ENCODE data around the gene FLT1.

The FLT1 gene

DNA sequence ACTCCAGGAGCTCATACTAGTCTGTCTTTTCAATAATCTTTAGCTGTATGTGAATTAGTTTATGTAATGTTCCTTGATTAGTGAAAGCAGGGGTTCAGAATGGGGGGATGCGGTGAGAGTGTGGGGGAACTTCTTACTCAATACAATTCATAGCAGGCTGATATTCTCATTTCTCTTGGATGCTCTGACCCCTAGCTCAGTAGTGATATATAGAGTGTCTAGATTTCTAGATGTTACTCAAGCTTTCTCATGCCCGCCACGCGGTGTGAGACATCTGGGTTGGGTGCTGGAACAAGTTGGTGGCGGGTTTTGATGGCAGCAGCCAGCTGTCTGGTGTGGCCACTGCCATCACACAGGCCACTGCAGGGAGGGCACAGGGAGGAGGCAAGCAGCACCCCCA lies 39.3 kb upstream of the FLT1 start:
- no peaks in the 10 kb centered on the region for H3K9me3 ChIP-seq (ENCODE audit: control insufficient read depth in 1 of 2, low read length in 2 of 2)
- H3K4me1 ChIP-seq (ENCODE audit: control insufficient read depth in 1 of 2, insufficient read depth in 2 of 2, low read length in 2 of 2) = peaks cover 9 to 23% of the 10 kb centered on the region in 2 donors
- no peak overlapping the region for H3K27ac ChIP-seq (ENCODE audit: low read length)
- H3K36me3 ChIP-seq (ENCODE audit: control insufficient read depth in 1 of 2, insufficient read depth in 2 of 2, low read length in 2 of 2) = no peaks in the 10 kb centered on the region
- H3K4me3 ChIP-seq (ENCODE audit: low read depth in 1 of 2, low read length in 2 of 2) = no peak overlapping the region
- H3K27me3 ChIP-seq (ENCODE audit: low read depth, low read length) = peaks cover 18% of the 10 kb centered on the region

DNA sequence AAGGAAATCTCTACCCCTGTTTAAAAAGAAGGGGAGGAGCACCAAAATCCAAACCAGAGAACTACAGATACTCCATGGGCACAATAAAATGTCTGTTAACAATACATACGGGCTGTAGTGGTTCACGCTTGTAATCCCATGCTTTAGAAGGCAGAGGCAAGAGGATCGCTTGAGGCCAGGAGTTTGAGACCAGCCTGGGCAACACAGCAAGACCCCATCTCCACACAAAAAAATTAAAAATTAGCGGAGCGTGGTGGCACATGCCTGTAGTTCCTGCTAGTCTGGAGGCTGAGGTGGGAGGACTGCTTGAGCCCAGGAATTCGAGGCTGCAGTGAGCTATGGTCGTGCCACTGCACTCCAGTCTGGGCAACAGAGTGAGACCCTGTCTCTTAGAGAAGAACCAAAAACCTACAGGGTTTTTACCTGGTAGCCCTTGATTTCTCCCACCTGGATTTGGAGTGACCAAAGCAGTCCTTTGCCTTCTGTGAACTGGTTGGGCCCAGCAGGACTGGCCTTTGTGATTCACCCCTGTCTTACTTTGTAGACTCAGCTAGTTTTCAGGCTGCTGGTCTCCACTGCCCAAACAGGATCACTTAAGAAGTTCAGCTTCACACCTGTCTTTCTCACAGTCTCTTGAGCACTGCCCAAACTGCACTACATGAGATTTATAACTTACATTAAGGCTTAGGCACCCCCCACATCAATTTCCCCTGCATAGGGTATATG lies 38.7 kb upstream of the FLT1 start:
- Histone ChIP-seq H3K27ac (ENCODE audit: low read length) (no peak overlapping the region), H3K9me3 (ENCODE audit: control insufficient read depth in 1 of 2, low read length in 2 of 2) (no peaks in the 10 kb centered on the region), H3K36me3 (ENCODE audit: control insufficient read depth in 1 of 2, insufficient read depth in 2 of 2, low read length in 2 of 2) (no peaks in the 10 kb centered on the region), H3K4me3 (ENCODE audit: low read depth in 1 of 2, low read length in 2 of 2) (no peak overlapping the region), H3K4me1 (ENCODE audit: control insufficient read depth in 1 of 2, insufficient read depth in 2 of 2, low read length in 2 of 2) (peaks cover 9 to 23% of the 10 kb centered on the region in 2 donors), H3K27me3 (ENCODE audit: low read depth, low read length) (peaks cover 18% of the 10 kb centered on the region)

DNA sequence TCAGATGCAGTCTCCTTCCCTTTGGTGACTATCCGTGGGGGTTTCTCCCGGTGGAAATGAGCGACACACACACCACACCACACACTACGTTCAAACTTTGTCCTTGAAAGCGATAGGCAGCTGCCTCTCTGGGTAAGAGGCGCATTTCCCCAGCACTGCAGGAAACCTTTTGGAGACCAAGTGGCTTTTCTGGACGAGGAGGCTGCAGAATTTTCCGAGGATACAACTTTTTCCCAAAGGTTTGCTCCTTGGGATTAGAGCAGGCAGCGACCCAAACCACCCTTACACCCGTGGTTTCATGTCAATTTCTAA lies 38.2 kb upstream of the FLT1 start:
- no peak overlapping the region for H3K27ac ChIP-seq (ENCODE audit: low read length)
- H3K36me3 ChIP-seq (ENCODE audit: control insufficient read depth in 1 of 2, insufficient read depth in 2 of 2, low read length in 2 of 2) = no peaks in the 10 kb centered on the region
- H3K9me3 ChIP-seq (ENCODE audit: control insufficient read depth in 1 of 2, low read length in 2 of 2) = no peaks in the 10 kb centered on the region
- H3K27me3 ChIP-seq (ENCODE audit: low read depth, low read length) = peaks cover 18% of the 10 kb centered on the region
- H3K4me1 ChIP-seq (ENCODE audit: control insufficient read depth in 1 of 2, insufficient read depth in 2 of 2, low read length in 2 of 2) = peaks cover 9 to 23% of the 10 kb centered on the region in 2 donors
- H3K4me3 ChIP-seq (ENCODE audit: low read depth in 1 of 2, low read length in 2 of 2) = peak overlapping the region; percentile 23 to 64

DNA sequence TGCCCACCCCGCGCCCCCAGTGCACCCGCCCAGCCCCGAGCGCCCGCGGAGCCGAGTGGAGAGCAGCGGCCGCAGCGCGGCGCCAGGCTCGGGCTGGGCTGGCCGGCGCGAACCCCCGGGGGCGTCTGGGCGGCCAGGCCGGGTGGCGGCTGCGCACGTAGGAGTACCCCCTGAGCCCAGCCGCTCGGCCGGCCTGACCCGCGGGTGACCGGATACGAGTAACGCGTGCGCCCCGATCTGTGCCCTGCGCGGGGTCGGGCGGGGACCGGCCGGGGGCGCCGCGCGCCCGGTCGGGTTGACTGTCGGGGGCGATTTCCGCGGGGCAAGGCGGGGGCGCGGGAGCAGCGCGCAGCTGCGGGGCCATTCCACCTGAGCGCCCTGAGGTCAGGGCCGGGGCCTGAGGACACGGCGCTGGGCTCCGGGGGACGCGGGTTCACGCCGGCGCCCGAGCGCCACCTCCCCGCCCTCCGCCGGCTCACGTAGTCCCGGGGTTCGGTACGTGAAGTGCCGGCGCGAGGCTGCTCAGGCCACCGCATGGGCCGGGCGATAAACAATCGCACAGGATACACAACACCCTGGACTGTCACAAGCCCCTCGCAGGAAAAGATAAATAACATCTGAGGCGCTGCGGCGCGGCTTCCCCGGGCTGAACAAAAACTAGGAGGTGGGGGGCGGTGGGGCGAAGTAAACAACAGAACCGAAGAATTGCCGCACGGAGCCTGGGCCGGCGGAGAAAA lies 37.6 kb upstream of the FLT1 start:
- no peaks in the 10 kb centered on the region for H3K36me3 ChIP-seq (ENCODE audit: control insufficient read depth in 1 of 2, insufficient read depth in 2 of 2, low read length in 2 of 2)
- H3K4me1 ChIP-seq (ENCODE audit: control insufficient read depth in 1 of 2, insufficient read depth in 2 of 2, low read length in 2 of 2) = peaks cover 9 to 23% of the 10 kb centered on the region in 2 donors
- no peak overlapping the region for H3K27ac ChIP-seq (ENCODE audit: low read length)
- peaks cover 18% of the 10 kb centered on the region for H3K27me3 ChIP-seq (ENCODE audit: low read depth, low read length)
- H3K9me3 ChIP-seq (ENCODE audit: control insufficient read depth in 1 of 2, low read length in 2 of 2) = no peaks in the 10 kb centered on the region
- peak overlapping the region; percentile 23 to 64 for H3K4me3 ChIP-seq (ENCODE audit: low read depth in 1 of 2, low read length in 2 of 2)

DNA sequence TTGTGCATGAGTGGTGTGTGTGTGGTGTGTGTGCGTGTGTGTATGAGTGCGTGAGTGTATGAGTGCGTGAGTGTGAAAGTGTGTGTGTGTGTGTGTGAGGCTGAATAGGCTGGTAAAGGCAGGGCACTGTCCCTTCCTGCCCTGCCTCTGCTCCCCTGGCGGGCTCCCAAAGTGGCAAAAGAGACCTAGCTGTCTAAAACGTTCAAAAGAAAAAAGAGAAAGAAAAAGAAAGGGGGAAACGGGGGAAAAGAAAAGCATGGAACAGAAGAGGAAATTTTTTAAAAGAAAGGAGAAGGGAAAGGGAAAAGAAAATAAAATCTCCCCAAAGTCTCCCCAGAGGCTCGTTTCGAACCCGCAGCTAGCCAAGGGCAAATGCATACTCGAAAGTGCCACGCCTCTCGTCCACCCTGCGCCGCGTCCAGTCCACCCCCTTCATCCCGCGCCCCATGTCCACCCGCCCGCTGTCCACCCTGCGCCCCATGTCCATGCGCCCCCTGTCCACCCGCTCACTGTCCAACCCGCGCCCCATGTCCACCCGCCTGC lies 37.0 kb upstream of the FLT1 start:
- H3K27ac ChIP-seq (ENCODE audit: low read length) = no peak overlapping the region

DNA sequence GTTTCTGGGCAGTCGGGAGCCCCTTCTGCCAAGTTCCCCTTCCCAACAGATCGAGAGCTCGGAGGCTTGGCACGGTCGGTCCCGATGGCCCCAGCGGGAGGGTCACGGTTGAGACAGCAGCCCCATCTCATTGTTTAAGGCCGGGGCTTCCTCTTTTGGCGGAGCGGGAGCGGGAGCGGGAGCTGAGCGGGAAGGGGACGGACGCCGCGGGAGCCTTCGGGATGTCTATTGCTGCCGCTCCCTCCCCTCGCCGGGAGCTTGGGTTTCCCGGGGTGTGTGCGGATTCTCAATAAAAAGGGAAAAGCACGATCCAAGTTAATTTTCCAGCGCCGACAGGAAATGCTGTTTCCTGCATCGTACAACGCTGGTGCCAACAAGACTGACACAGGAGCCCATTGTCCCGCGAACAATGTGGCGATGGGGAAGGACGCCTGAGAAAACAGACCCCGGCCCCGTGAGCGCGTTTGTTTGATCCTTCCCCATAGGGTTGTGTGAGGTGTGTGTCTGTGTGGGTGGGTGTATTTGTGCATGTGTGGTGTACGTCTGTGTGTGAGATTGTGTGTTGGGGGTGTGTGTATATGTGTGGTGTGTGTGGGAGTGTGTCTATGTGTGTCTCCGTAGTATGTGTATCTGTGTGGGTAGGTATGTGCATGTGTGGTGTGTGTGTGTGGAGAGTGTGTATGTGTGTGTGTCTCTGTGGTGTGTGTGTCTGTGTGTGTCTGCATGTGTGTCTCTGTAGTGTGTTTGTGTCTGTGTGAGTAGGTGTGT lies 36.3 kb upstream of the FLT1 start:
- Histone ChIP-seq H3K27me3 (ENCODE audit: low read depth, low read length) (peaks cover 18% of the 10 kb centered on the region), H3K9me3 (ENCODE audit: control insufficient read depth in 1 of 2, low read length in 2 of 2) (no peaks in the 10 kb centered on the region), H3K4me3 (ENCODE audit: low read depth in 1 of 2, low read length in 2 of 2) (peak overlapping the region; percentile 46 to 64), H3K27ac (ENCODE audit: low read length) (no peak overlapping the region), H3K36me3 (ENCODE audit: control insufficient read depth in 1 of 2, insufficient read depth in 2 of 2, low read length in 2 of 2) (no peaks in the 10 kb centered on the region), H3K4me1 (ENCODE audit: control insufficient read depth in 1 of 2, insufficient read depth in 2 of 2, low read length in 2 of 2) (peaks cover 9 to 23% of the 10 kb centered on the region in 2 donors)

More for the DNA sequence above, 37.0 kb upstream of the FLT1 start:
- Histone ChIP-seq H3K9me3 (ENCODE audit: control insufficient read depth in 1 of 2, low read length in 2 of 2) (no peaks in the 10 kb centered on the region), H3K27me3 (ENCODE audit: low read depth, low read length) (peaks cover 18% of the 10 kb centered on the region), H3K4me1 (ENCODE audit: control insufficient read depth in 1 of 2, insufficient read depth in 2 of 2, low read length in 2 of 2) (peaks cover 9 to 23% of the 10 kb centered on the region in 2 donors), H3K36me3 (ENCODE audit: control insufficient read depth in 1 of 2, insufficient read depth in 2 of 2, low read length in 2 of 2) (no peaks in the 10 kb centered on the region), H3K4me3 (ENCODE audit: low read depth in 1 of 2, low read length in 2 of 2) (peak overlapping the region; percentile 46 to 64)

DNA sequence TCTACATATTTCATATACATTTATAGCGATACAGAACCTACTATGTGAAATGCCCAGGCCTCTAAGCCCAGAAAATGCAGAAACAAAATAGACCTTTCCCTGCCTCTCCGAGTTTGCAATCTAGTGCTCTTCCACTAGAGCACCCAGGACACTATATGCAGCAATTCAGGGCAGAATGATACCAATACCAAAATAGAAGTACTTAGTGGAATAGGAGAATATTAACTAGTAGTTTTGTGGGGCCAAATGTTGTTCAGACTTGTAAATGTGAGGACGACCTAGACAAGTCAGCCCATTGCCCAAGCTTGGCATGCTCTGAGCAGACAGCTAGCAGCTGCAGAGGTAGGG lies 35.8 kb upstream of the FLT1 start:
- peaks cover 9 to 23% of the 10 kb centered on the region in 2 donors for H3K4me1 ChIP-seq (ENCODE audit: control insufficient read depth in 1 of 2, insufficient read depth in 2 of 2, low read length in 2 of 2)
- H3K9me3 ChIP-seq (ENCODE audit: control insufficient read depth in 1 of 2, low read length in 2 of 2) = no peaks in the 10 kb centered on the region
- no peaks in the 10 kb centered on the region for H3K36me3 ChIP-seq (ENCODE audit: control insufficient read depth in 1 of 2, insufficient read depth in 2 of 2, low read length in 2 of 2)
- H3K27me3 ChIP-seq (ENCODE audit: low read depth, low read length) = peaks cover 18% of the 10 kb centered on the region
- peak overlapping the region; percentile 46 to 64 for H3K4me3 ChIP-seq (ENCODE audit: low read depth in 1 of 2, low read length in 2 of 2)
- no peak overlapping the region for H3K27ac ChIP-seq (ENCODE audit: low read length)

DNA sequence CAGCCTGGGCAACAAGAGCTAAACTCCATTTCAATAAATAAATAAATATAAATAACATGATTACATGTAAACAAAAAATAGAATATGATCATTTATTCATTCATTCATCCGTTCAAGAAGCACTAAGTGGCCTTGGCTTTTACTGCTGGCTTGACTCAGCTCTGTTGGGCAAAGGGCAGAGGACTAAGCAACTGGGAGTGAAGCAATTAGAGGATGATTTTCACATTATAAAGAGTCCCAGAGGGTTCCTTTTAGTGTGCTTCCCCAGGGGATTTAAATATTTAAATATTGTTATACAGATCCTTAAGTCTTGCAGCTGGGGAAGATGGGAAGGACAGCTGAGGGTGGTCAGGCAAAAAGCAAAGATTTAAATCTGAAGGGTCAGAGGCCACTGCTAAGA lies 34.9 kb upstream of the FLT1 start:
- no peaks in the 10 kb centered on the region for H3K9me3 ChIP-seq (ENCODE audit: control insufficient read depth in 1 of 2, low read length in 2 of 2)
- no peaks in the 10 kb centered on the region for H3K36me3 ChIP-seq (ENCODE audit: control insufficient read depth in 1 of 2, insufficient read depth in 2 of 2, low read length in 2 of 2)
- no peak overlapping the region for H3K27ac ChIP-seq (ENCODE audit: low read length)
- H3K4me1 ChIP-seq (ENCODE audit: control insufficient read depth in 1 of 2, insufficient read depth in 2 of 2, low read length in 2 of 2) = peaks cover 9 to 23% of the 10 kb centered on the region in 2 donors
- no peak overlapping the region for H3K4me3 ChIP-seq (ENCODE audit: low read depth in 1 of 2, low read length in 2 of 2)
- peaks cover 18% of the 10 kb centered on the region for H3K27me3 ChIP-seq (ENCODE audit: low read depth, low read length)

DNA sequence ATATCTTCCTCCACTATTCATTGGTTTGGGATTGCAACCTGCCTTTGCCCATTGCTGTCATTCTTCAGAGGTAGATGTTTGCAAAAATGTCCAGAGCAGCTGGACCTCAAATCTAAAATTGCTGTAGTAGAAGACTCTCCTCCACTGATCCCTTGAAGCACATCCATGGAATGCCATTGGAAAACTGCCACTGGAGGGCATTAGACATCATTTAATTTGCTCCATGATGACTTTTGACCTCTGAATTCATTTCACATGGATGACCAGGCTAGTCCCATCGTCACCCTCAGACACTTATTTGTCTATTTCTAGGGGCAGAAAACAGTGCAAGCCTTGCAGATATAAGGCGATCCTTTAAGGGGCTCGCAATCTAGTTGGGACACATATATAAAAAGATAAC lies 33.9 kb upstream of the FLT1 start:
- Histone ChIP-seq H3K9me3 (ENCODE audit: control insufficient read depth in 1 of 2, low read length in 2 of 2) (no peaks in the 10 kb centered on the region), H3K4me3 (ENCODE audit: low read depth in 1 of 2, low read length in 2 of 2) (no peak overlapping the region), H3K4me1 (ENCODE audit: control insufficient read depth in 1 of 2, insufficient read depth in 2 of 2, low read length in 2 of 2) (peaks cover 9 to 23% of the 10 kb centered on the region in 2 donors), H3K27me3 (ENCODE audit: low read depth, low read length) (peaks cover 18% of the 10 kb centered on the region), H3K36me3 (ENCODE audit: control insufficient read depth in 1 of 2, insufficient read depth in 2 of 2, low read length in 2 of 2) (no peaks in the 10 kb centered on the region), H3K27ac (ENCODE audit: low read length) (no peak overlapping the region)

DNA sequence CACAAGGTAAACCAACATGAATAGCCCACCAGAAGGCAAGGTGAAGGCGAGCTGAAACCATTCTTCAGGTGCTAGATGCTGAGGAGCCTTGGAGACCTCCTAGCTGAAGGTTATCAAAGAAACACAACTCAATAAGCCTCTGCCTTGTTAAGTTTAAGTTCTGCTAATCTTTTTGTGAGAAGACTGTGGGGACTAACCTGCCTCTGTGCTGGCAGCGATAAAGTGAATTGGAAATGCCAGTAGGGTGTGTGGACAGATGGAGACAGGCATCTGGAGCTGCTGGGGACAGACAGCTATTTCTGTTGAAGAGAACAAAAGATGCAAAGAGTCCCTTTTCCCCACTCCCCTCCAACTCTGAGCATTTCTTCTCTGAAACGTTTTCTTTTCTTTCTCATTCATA lies 33.5 kb upstream of the FLT1 start:
- Histone ChIP-seq H3K27me3 (ENCODE audit: low read depth, low read length) (peaks cover 18% of the 10 kb centered on the region), H3K4me1 (ENCODE audit: control insufficient read depth in 1 of 2, insufficient read depth in 2 of 2, low read length in 2 of 2) (peaks cover 9 to 23% of the 10 kb centered on the region in 2 donors), H3K9me3 (ENCODE audit: control insufficient read depth in 1 of 2, low read length in 2 of 2) (no peaks in the 10 kb centered on the region), H3K36me3 (ENCODE audit: control insufficient read depth in 1 of 2, insufficient read depth in 2 of 2, low read length in 2 of 2) (no peaks in the 10 kb centered on the region), H3K4me3 (ENCODE audit: low read depth in 1 of 2, low read length in 2 of 2) (no peak overlapping the region), H3K27ac (ENCODE audit: low read length) (no peak overlapping the region)

DNA sequence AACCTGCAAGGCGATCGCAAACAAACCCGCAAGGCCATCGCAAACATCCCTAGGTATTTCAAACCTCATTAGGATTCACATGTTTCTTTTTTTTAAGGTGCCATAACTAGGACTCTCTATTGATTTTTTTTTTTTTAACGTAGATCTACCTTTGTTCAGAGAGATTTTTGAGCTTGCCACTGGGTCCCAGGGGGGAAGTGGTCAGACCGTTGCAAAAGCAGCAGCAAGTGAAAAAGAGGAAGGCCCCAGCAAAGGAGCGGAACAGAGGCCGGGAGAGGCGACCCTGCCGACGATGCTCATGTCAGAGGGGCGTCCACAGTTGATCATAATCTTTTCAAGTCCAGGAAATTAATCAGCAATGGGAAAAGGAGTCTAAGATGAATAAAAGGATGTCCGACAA lies 32.7 kb upstream of the FLT1 start:
- Histone ChIP-seq H3K36me3 (ENCODE audit: control insufficient read depth in 1 of 2, insufficient read depth in 2 of 2, low read length in 2 of 2) (no peaks in the 10 kb centered on the region), H3K27ac (ENCODE audit: low read length) (no peak overlapping the region), H3K4me1 (ENCODE audit: control insufficient read depth in 1 of 2, insufficient read depth in 2 of 2, low read length in 2 of 2) (peaks cover 9 to 17% of the 10 kb centered on the region in 2 donors), H3K4me3 (ENCODE audit: low read depth in 1 of 2, low read length in 2 of 2) (no peak overlapping the region), H3K9me3 (ENCODE audit: control insufficient read depth in 1 of 2, low read length in 2 of 2) (no peaks in the 10 kb centered on the region), H3K27me3 (ENCODE audit: low read depth, low read length) (peaks cover 18% of the 10 kb centered on the region)
